ENCODE measurements around the gene SRRM5.
"Not testable (repeated sequence)": the region's sequence is repeated elsewhere in the genome, so short reads cannot be mapped to it uniquely, and the experiment has no call there.

Gene SRRM5

GRCh38 chr19:43592800-43593350 lies 19.0 kb upstream of the SRRM5 start:
- DNase-seq, result no peak

GRCh38 chr19:43594081-43594697 lies 17.7 kb upstream of the SRRM5 start:
- DNase-seq, result no peak

- DNase-seq, result peak; percentile 71 to 74
Measured at GRCh38 chr19:43594710-43595604, 16.9 kb upstream of the SRRM5 start.

GRCh38 chr19:43595605-43595998 lies 16.3 kb upstream of the SRRM5 start:
- DNase-seq, result peak; percentile 18 to 41

DNA sequence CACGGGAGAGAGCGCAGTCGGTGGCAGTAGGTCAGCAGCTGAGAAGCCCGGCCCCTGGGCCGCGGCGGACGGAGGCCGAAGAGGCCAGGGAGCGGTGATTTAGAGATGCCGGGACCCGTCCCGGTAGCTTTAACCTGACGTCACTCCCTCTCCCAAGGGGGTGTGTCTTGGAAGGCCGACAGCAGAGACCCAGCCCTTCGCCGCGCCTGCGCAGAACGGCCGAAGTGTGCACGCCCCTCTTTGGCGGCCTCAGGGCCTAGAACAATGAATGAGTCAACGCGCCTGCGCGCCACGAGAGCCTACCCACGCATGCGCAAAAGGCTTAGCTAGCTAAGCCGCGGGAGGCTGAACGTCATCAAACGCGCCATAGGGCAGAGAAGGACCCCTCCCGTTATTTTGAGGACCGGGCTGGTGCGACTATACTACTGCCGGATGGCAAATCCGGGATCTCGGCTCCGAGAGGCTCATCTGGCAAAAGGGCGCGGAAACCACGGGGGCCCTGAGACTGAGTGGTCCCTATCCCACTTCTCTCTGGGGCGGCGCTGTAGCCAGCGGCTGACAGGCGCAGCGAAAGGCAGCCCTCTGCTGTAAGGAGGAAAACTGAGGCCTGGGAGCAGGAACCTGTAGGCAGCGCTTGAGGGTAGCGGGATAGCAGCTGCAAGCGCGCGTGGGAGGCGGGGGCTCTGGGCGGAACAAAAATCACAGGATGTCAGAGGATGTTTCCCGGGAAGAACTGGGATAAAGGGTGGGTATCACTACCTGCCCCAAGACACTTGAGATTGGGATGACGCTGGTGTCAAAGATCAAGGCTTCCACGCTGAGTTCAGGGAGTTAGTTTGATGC lies 15.7 kb upstream of the SRRM5 start, which contains the start of the genes IRGQ and ZNF576:
Gene IRGQ, minus strand, starts transcription at position 136 of the 843 bp plus-strand sequence. CDS start 796 bp downstream, outside the sequence.
Gene ZNF576, plus strand, starts transcription at position 597 of the 843 bp plus-strand sequence. CDS start 514 bp downstream, outside the sequence.
- peak; percentile 100 for DNase-seq

DNA sequence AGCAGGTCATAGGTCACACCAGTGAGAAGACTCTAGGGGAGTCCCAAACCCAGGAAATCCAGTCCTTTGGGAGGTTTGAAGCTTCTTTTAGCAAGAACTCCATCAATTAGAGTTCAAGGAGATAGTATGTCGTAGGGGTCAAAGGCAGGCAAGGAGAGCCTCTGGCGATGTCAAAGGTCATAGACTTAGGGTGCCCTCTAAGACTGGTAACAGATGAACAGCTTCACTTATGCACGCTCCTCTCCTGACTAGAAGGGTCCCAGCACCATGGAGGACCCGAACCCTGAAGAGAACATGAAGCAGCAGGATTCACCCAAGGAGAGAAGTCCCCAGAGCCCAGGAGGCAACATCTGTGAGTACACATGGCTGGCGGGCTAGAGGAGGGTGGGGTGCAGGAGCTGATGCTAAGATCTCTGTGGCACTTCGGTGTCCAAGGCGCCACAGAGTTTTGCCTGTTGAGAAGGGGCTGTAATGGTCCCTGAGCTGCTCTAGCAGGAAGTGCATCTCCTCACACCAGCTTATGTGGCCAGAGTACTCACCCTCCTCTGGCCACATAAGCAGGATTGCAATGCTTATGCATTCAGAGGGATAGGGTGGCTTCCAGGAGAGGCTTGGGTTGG lies 14.9 kb upstream of the SRRM5 start:
- DNase-seq, result no peak

- no peak for DNase-seq
Measured at GRCh38 chr19:43597876-43598275, 14.0 kb upstream of the SRRM5 start.

DNA sequence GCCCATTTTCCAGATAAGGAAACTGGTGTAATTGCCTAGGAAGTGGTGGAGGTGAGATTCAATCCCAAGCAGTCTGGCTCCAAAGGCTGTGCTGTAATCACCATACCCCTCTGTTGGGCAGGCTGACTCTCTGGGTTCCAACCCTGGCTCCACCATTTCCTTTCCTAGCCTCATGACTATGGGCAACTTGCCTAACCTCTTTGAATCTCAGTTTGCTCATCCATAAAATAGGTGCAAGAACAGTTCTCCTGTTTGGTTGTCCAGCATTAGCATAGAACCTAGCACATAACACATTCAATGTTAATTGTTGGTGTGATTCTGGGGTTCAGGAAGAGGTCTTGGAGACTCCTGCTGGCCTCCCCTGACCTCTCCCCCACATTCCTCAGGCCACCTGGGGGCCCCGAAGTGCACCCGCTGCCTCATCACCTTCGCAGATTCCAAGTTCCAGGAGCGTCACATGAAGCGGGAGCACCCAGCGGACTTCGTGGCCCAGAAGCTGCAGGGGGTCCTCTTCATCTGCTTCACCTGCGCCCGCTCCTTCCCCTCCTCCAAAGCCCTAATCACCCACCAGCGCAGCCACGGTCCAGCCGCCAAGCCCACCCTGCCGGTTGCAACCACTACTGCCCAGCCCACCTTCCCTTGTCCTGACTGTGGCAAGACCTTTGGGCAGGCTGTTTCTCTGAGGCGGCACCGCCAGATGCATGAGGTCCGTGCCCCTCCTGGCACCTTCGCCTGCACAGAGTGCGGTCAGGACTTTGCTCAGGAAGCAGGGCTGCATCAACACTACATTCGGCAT lies 13.2 kb upstream of the SRRM5 start:
- DNase-seq, result no peak

DNA sequence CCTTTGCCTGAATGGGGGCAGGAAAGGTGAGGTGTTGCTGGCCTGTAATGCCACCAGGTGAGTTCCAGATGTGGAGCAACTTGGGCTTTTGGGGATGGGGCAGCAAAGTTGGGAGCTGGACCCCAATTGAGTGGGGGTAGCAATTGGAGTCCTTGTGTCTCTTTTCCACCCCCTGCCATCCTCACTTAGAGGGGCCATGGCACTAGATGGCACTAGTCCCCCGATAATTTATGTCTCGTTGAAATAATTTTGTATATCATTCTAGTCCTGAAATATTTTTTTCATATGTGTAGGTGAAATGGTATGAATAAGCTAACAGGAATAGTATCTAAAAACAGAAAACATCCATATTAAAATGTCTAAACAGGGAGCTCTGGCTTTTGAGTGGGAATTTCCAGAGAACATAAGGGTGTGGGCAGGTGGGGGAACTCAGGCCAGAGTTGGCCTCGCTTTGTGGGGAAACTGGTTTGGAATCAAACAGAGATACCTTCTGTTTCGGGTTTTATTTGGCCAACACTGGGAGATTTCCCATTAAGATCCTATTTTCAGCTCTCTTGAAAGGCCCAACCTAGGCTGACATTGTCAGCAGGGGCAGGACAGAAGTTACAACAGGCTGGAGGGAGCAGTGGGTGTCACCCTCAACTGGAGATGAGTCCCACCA lies 12.1 kb upstream of the SRRM5 start:
- no peak for DNase-seq

- DNase-seq, result not testable (repeated sequence)
Measured at GRCh38 chr19:43600326-43600725, 11.6 kb upstream of the SRRM5 start.

DNA sequence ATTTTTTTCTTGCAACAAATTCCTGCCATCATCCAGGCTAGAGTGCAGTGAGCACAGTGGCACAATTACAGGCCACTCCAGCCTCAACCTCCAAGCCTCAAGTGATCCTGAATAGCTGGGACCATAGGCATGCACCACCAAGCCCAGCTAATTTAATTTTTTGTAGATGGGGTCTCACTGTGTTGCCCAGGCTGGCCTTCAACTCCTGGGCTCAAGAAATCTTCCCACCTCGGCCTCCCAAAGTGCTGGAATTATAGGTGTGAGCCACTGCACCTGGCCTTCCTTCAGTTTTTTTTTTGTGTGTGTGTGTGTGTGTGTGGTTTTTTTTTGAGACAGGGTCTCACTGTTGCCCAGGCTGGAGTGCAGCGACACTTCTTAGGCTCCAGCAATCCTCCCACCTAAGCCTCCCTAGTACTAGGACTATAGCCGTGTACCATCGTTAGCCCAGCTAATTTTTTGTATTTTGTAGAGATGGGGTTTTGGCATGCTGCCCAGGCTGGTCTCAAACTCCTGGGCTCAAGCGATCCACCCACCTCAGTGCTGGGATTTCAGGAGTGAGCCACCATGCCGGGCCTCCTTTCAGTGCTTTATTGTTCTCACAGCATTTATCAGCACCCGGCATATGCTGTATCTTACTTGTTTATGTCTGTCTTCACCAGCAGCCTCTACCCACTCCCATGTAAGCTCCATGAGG lies 5.9 kb upstream of the SRRM5 start:
- DNase-seq, result no peak

DNA sequence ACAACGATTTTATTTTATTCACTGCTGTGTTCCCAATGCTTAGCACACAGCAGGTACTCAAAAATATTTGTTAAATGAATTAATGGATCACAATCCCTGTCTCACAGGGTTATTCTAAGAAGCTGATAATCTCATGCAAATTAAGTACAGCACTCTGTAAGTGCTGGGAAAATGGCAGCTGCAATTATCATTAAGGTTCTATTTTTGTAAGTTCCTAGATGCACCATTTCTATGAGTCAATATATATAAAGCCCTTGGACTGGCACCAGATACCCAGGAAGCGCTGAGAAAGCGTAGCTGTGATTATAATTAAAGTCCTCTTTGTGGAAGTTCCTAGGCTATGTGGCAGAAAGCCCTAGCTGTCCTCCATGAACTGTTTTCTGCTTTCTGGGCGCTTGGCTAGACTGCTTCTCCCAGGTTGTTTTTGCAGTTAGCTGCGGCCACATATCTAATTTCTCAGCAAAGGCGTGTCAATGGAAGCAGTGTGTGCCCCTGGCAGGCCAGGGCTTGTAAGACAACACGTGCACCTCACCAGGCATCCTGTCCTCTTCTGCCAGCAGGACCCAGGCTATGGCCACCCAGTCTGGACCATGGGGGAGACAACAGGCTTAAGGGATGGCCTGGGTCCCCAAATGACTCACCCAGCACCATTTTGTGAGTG lies 5.2 kb upstream of the SRRM5 start:
- no peak for DNase-seq

- DNase-seq, result no peak
Measured at GRCh38 chr19:43607238-43608205, 4.4 kb upstream of the SRRM5 start.

DNA sequence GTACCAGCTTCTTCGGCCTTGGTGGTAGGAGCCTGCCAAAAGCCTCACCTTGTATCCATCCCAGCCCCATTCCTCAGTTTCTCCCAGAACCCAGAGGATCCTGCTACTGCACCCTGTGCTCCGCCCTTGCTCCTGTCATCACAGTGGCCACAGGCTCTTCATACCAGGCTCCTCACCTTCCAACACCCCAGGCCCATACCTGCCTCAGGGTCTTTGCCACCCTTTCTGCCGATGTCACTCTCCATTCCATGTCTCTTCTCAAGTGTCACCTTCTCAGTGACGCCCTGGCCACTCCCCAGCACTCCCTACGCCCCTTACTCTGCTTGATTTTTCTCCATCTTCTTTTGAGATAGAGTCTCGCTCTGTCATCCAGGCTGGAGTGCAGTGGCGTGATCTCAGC lies 2.0 kb upstream of the SRRM5 start:
- no peak for DNase-seq

- no peak for DNase-seq
Measured at GRCh38 chr19:43610493-43610892, 1.4 kb upstream of the SRRM5 start.

GRCh38 chr19:43612374-43612773 lies 486 bp downstream of the SRRM5 start:
- no peak for DNase-seq

GRCh38 chr19:43616306-43616705 lies 4.4 kb downstream of the SRRM5 start:
- no peak for DNase-seq

- DNase-seq, result no peak
Measured at GRCh38 chr19:43616954-43617353, 5.1 kb downstream of the SRRM5 start.

DNA sequence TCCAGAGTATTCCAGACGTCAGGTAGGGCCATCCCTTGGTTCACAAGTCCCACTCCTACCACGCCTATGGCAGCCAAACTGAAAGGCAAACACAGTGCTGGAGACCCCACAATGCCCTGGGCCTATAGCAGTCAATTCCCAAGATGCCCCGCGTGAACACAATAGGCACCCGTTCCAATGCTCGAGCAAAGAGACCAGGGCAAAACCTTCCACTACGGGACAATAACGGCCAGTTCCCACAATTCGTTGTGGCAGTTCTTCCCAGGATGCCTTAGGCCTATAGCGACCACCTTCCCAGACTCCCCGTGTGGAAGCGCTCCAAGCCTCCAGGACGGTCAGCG lies 7.0 kb downstream of the SRRM5 start:
- peak; percentile 59 to 63 for DNase-seq

Data from stimulated activated CD4-positive, alpha-beta T cell treated with anti-CD3 and anti-CD28 coated beads, Interleukin-2, amount 100 ng/mL, for 24 hours (primary cell).